ENCODE measurements around the gene HELZ2. TPM values are rescaled to one million over a fixed set of nuclear protein-coding genes. Genes with fewer than 3 reads are reported as not detected.

The HELZ2 gene
- total and polyA plus RNA-seq, 2 experiments from 2014 or later: 5.2 to 48.9 TPM

GRCh38 chr20:63545814-63546213, 28.2 kb downstream of the HELZ2 start:
- H3K9me3 Mint-ChIP-seq: no peaks in the 10 kb centered on the region; the same call in 2 of the 3 replicates
- ATAC-seq: no peak

More at GRCh38 chr20:63545814-63546213, 28.2 kb downstream of the HELZ2 start:
- Histone ChIP-seq H2AFZ (no peak overlapping the region), H3K9me2 (ENCODE audit: insufficient read depth) (no peaks in the 10 kb centered on the region), H3K4me1 (ENCODE audit: insufficient read depth) (0 out of 2 replicates have a peak, but pooled peaks cover 5% of the 10 kb centered on the region), H3K4me2 (no peak overlapping the region), H3K4me3 (no peak overlapping the region), H3K36me3 (ENCODE audit: insufficient read depth) (no peaks in the 10 kb centered on the region), H4K20me1 (replicated peaks; ENCODE audit: insufficient read depth) (no peaks in the 10 kb centered on the region), H3K27ac (ENCODE audit: low read depth) (no peak overlapping the region), H3K79me2 (replicated peaks; ENCODE audit: insufficient read depth) (no peaks in the 10 kb centered on the region), H3F3A (replicated peaks; ENCODE audit: low read depth) (no peaks in the 10 kb centered on the region), H3K27me3 (ENCODE audit: insufficient read depth) (no peaks in the 10 kb centered on the region)
- Mint-ChIP-seq H3K27ac (no peak overlapping the region), H3K27me3 (ENCODE audit: insufficient read depth, low read depth, poor library complexity) (peaks cover 9% of the 10 kb centered on the region), H3K4me3 (no peak overlapping the region), H3K36me3 (ENCODE audit: low read depth) (peaks cover 4% of the 10 kb centered on the region; the same call in 1 of the 3 replicates), H3K4me1 (peaks cover 14% of the 10 kb centered on the region)
- TF ChIP-seq ZNF331 (CRISPR knock-in tag; IDR thresholded peaks at IDR 0.05; ENCODE audit: low read depth) (no peak), ZNF114 (CRISPR knock-in tag; IDR thresholded peaks at IDR 0.05) (no peak), POLR2AphosphoS5 (IDR thresholded peaks at IDR 0.05; ENCODE audit: low read depth) (no peak), CREB1 (CRISPR knock-in tag; IDR thresholded peaks at IDR 0.05; ENCODE audit: low read depth) (no peak), JUNB (IDR thresholded peaks at IDR 0.05; ENCODE audit: unreplicated experiment) (no peak), CTCF (conservative IDR thresholded peaks at IDR 0.05; ENCODE audit: low read depth in 2 of 2) (no peak), EZH2phosphoT487 (IDR thresholded peaks at IDR 0.05; ENCODE audit: unreplicated experiment) (no peak), NANOG (IDR thresholded peaks at IDR 0.05; ENCODE audit: borderline replicate concordance) (no peak), STAT1 (IDR thresholded peaks at IDR 0.05; ENCODE audit: unreplicated experiment) (no peak), EZH2 (IDR thresholded peaks at IDR 0.05; ENCODE audit: low read depth, unreplicated experiment) (no peak), ETS1 (IDR thresholded peaks at IDR 0.05) (no peak), ZNF462 (CRISPR knock-in tag; IDR thresholded peaks at IDR 0.05) (no peak), REST (IDR thresholded peaks at IDR 0.05; ENCODE audit: unreplicated experiment) (no peak)
- DNase-seq (ENCODE audit: low spot score): no peak
